Loucy (cell line): ENCODE data around the gene RAB38.

Experiments
- CTCF ChIP-seq: fragments of 200-600 bp; sonication (generic); conservative IDR thresholded peaks from 2 replicates; pipeline ENCODE4 v1.5.1; 2014; ENCODE audit warnings: mild to moderate bottlenecking, antibody characterized with exemption, low read length
- EZH2phosphoT487 ChIP-seq: fragments of 200-600 bp; IDR thresholded peaks from 2 replicates; pipeline ENCODE4 v1.6.1; 2018; ENCODE audit warnings: antibody characterized with exemption, mild to moderate bottlenecking, moderate library complexity, borderline replicate concordance

GRCh38 chr11:88170673-88171072 is 4.6 kb downstream of the RAB38 start:
- TF ChIP-seq CTCF = no peak
- no peak for TF ChIP-seq EZH2phosphoT487
